GM18951 (cell line): Measurements from ENCODE around the gene ACHE.

Source experiments
- POLR2A ChIP-seq: IDR thresholded peaks from 4 replicates; pipeline ENCODE4 v1.6.1; 2011; ENCODE audit warnings: mild to moderate bottlenecking; ENCODE audit not compliant: insufficient read length, insufficient read depth; ENCODE audit errors: extremely low read depth
- in situ Hi-C: fragments of 300-500 bp; cut with MboI; formaldehyde crosslinking; loops from one replicate; pipeline ENCODE4 v1.12.0; 2022; ENCODE audit warnings: low sequenced_read_pairs, mixed read lengths, inconsistent platforms; ENCODE audit not compliant: unreplicated experiment

ACHE gene

GRCh38 chr7:100885440-100886141 is 10.1 kb downstream of the ACHE start:
- no peak for TF ChIP-seq POLR2A
- in situ Hi-C loops: no loop called here

DNA sequence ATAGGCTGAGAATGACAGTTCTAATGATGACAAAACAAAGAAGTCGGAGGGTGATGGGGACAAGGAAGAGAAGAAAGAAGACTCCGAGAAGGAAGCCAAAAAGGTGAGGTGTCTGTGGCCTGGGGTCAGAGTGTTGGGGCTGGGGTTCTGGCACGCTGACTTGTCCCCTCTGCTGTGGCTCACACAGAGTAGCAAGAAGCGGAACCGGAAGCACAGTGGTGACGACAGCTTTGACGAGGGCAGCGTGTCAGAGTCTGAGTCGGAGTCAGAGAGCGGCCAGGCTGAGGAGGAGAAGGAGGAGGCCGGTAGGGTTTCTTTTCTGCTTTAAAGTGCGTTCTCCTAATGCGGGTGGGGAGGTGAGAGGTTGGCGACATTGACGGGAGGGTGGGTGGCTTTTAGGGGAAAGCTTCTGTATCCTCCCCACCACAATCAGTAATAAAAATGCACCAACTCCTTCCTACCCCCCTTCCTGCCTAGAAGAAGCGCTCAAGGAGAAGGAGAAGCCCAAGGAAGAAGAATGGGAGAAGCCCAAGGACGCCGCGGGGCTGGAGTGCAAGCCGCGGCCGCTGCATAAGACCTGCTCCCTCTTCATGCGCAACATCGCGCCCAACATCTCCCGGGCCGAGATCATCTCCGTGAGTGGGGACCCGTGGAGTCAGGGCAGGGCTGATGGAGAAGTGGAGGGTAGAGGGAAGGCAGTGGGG is 10.8 kb downstream of the ACHE start:
- no peak for TF ChIP-seq POLR2A
- in situ Hi-C loops: no loop called here

DNA sequence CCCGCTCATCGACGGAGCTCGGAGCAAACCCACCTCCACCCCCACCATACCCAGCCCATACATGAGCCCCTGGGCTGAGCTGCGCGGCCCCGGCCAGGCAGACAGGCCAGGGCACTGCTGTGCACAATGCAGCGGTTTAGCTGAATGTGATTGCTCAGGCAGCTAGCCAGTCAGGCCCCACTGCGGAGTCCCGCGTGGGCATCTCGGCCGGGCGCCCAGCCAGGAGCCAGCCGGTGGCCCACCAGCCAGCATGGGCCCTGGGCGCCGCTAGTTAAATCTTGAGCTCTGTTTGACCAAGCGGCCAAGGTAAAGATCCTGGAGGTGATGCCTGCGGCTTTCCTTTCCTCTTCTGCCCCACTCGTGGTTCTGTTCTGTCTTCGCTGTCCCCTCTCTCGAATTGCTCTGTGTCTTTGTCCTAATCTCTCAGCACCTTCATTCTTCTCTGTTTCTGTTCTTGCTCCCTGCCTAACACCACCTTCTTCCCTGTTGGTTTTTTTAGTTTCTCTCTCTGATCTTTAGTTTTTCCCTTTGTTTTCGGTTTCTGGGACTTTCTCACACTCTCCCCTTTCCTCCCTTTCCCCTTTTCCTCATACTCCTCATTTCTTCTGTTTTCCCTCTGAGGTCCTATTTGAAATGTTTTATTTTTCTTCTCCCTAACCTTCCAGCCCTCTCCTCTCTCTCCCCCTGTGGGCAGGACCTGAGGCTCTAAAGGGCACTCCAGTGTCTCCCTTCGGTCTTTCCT is 12.7 kb downstream of the ACHE start:
- in situ Hi-C loops: no loop called here
- no peak for TF ChIP-seq POLR2A

DNA sequence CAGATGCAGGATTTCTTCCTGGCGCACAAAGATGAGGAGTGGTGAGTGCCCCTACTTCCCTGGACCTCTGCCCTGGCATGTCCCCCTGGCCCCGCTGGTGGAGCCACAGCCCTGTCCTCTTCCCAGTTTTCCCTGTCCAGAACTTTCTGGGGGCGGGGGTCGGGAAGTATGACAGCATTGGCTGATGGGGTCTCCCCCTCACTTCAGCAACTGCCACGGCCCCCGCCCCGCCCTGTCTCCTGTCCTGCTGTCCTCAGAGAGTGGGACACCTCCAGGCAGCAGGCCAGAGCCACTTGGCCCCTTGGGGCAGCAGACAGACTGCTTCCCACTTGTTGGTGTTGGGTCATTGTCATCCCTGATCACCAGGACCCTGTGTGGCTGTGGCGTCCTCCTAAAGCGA is 13.5 kb downstream of the ACHE start:
- TF ChIP-seq POLR2A: no peak
- in situ Hi-C loops: no loop called here

GRCh38 chr7:100881136-100881535 is 14.6 kb downstream of the ACHE start:
- TF ChIP-seq POLR2A: no peak
- in situ Hi-C loops: no loop called here

GRCh38 chr7:100880645-100881044 is 15.0 kb downstream of the ACHE start:
- in situ Hi-C loops: no loop called here
- TF ChIP-seq POLR2A: no peak

GRCh38 chr7:100879685-100880261 is 15.9 kb downstream of the ACHE start:
- in situ Hi-C loops: no loop called here
- no peak for TF ChIP-seq POLR2A

DNA sequence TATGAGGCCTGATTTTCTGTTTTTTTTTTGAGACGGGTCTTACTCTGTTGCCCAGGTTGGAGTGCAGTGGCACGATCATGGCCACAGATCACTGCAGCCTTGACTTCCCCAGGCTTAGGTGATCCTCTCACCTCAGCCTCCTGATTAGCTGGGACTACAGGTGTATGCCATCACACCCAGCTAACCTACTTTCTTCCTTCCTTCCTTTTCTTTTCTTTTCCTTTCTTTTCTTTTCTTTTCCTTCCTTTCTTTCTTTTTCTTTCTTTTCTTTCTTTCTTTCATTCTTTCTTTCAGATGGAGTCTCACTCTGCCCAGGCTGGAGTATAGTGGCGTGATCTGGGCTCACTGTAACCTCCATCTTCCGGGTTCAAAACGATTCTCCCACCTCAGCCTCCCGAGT is 17.0 kb downstream of the ACHE start:
- no peak for TF ChIP-seq POLR2A
- in situ Hi-C loops: no loop called here

DNA sequence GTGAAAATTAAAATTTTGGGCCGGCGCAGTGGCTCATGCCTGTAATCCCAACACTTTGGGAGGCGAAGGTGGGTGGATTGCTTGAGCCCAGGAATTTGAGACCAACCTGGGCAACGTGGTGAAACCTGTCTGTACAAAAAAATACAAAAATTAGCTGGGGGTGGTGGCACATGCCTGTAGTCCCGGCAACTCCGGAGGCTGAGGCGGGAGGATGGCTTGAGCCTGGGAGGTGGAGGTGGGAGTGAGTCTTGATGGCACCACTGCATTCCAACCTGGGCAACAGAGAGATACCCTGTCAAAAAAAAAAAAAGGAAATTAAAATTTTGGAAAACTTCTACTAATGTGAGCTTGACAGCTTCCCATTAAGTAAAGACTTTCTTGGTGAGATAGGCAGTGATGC is 17.7 kb downstream of the ACHE start:
- TF ChIP-seq POLR2A: no peak
- in situ Hi-C loops: no loop called here

GRCh38 chr7:100875356-100875751 is 20.3 kb downstream of the ACHE start:
- in situ Hi-C loops: no loop called here

DNA sequence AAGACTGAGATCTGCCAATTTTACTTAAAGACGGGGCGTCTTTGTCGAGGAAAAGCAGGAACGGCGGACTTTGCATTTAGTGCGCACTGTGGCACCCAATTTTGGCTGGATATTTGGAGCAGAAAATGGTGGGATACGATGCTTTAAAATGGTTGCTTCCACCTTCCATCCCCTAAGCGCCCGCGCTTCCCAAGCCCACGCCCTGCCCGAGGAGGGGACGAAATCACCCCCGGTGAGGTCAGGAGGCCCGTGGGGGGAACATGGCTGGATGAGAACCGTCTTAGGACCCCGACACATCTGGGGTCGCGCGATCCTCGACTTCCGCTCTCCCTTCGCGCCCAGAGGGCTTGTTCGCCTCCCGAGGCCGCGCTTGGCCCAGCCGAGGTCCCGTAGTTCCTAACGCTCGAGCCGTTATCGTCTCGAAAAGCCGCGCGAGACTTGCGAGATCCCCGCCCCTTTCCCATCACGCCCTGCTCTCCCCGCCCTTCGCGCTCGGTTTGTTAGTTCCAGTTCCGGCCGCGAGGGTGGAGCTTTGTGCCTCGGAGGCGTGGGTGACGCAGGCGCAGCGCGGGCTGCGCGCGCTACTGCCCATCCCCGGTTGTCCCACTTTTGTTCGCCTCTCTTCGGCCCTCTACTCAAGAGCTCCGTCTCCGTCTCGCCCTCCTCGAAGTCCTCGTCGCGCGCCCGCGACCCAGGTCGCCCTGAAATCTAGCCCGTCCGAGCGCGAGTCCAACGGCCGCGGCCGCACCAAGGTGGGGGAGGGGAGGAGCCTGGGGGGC is 20.9 kb downstream of the ACHE start, which contains the start of gene SRRT:
TSS of gene SRRT (plus strand) at position 527 of the 779 bp plus-strand sequence. CDS start 488 bp downstream, outside the sequence.
- in situ Hi-C loops: no loop called here
- TF ChIP-seq POLR2A: peak; percentile 87

More at GRCh38 chr7:100875356-100875751, 20.3 kb downstream of the ACHE start:
- no peak for TF ChIP-seq POLR2A

DNA sequence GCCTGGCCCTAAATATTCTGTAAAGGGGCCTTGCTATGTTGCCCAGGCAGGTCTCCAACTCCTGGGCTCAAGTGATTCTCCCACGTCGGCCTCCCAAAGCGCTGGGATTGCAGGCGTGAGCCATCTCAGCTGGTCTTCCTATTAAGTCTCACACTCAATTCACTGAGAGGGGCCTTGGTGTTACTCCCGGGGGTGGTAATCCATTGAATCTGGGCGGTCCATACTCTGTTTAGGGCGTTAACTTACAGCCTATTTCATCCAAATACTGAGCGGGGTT is 21.4 kb downstream of the ACHE start:
- in situ Hi-C loops: no loop called here
- no peak for TF ChIP-seq POLR2A

- TF ChIP-seq POLR2A: no peak
- in situ Hi-C loops: no loop called here
Observed at GRCh38 chr7:100873599-100874299, 21.9 kb downstream of the ACHE start.
